ENCODE measurements around the gene DYNLT3.

DYNLT3 gene, protein sequence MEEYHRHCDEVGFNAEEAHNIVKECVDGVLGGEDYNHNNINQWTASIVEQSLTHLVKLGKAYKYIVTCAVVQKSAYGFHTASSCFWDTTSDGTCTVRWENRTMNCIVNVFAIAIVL

DNA sequence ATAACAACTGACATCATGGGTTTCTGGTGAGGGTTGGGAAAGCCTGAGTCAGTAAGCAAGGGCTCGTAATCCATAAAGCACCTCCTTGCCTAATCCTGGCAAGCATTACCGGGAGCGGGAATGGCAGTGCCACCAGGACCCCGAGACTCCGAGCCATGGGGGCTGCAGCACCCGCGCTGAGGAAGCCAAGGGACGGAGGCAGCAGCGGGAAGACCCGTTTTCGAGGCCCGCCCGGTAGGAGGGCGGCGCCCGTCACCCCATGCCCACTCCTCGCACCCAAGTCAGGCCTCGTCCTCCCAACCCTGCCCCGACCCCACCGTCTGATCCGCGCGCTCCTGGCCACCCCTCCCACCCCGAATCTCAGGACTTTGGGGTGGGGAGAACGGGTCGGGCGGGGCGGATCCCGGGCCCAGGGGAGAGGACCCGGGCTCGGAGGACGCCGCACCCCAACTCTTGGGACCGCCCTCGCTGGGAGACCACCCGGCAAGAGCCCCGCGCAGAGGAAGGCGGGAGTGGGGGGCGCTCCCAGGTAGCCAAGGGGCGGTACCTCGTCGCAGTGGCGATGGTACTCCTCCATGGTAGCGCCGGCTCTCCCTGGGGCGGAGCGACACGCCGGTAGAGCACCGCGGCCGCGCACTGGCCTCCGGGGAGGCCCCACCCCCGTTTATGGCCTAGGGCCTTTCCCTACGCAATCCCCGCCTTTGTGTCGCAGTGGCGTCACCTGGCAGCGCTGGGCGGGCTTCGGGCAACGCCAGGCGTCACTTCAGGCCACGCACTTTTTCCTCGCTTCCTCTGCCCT is at the start of gene DYNLT3:
DYNLT3 (minus strand) TSS at position 638 of the 799 bp plus-strand sequence; CDS start at position 577, 61 bp downstream.
- H3K79me2 ChIP-seq (ENCODE audit: control insufficient read depth, low read length), result no peaks in the 10 kb centered on the region
- H3K36me3 ChIP-seq (ENCODE audit: control insufficient read depth, low read length), result no peaks in the 10 kb centered on the region
- peak within 1 kb of the TSS; percentile 65 for H3K4me2 ChIP-seq (ENCODE audit: low read length)
- H3K9me2 ChIP-seq (replicated peaks; ENCODE audit: control insufficient read depth, low read length), result no peaks in the 10 kb centered on the region
- no peaks in the 10 kb centered on the region for H3K27me3 ChIP-seq (ENCODE audit: control insufficient read depth, low read length)
- H3K27ac ChIP-seq (ENCODE audit: low read depth, low read length), result no peak within 1 kb of the TSS
- H4K20me1 ChIP-seq (ENCODE audit: control insufficient read depth, insufficient read depth, low read depth, low read length), result no peaks in the 10 kb centered on the region
- H3F3A ChIP-seq (ENCODE audit: control insufficient read depth, insufficient read depth), result no peaks in the 10 kb centered on the region
- 0 out of 2 replicates have a peak, but pooled peaks cover 6% of the 10 kb centered on the region for H3K4me1 ChIP-seq (ENCODE audit: control insufficient read depth, low read length)
- H3K9me3 ChIP-seq (ENCODE audit: control insufficient read depth, insufficient read depth, low read length), result no peaks in the 10 kb centered on the region
- TF ChIP-seq, protein P1, sequence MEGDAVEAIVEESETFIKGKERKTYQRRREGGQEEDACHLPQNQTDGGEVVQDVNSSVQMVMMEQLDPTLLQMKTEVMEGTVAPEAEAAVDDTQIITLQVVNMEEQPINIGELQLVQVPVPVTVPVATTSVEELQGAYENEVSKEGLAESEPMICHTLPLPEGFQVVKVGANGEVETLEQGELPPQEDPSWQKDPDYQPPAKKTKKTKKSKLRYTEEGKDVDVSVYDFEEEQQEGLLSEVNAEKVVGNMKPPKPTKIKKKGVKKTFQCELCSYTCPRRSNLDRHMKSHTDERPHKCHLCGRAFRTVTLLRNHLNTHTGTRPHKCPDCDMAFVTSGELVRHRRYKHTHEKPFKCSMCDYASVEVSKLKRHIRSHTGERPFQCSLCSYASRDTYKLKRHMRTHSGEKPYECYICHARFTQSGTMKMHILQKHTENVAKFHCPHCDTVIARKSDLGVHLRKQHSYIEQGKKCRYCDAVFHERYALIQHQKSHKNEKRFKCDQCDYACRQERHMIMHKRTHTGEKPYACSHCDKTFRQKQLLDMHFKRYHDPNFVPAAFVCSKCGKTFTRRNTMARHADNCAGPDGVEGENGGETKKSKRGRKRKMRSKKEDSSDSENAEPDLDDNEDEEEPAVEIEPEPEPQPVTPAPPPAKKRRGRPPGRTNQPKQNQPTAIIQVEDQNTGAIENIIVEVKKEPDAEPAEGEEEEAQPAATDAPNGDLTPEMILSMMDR (IDR thresholded peaks at IDR 0.05; ENCODE audit: low read depth, low read length, poor library complexity, severe bottlenecking), result no peak
- no peak for TF ChIP-seq EZH2phosphoT487 (IDR thresholded peaks at IDR 0.05; ENCODE audit: borderline replicate concordance, low read length)
- H3K4me3 ChIP-seq (ENCODE audit: low read length), result peak within 1 kb of the TSS; percentile 72

DNA sequence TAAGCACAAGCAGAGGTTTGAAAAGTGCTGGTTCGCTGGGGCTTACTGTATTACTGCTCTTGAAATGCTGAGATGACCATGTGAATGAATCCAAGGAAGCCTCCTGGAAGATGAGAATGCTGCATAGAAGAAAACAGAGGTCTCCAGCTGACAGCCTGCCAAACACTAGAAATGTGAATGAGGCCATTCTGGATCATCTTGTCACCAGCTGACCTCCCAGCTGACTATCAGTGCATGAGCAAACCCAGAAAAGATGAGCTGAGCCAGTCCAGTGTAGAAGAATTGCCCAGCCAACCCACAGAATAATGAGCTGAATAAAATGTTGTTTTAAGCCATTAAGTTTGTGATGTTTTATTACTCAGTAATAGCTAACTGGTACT is 49.1 kb upstream of the DYNLT3 start:
- Histone ChIP-seq H4K20me1 (ENCODE audit: control insufficient read depth, insufficient read depth, low read depth, low read length) (no peaks in the 10 kb centered on the region), H3K79me2 (ENCODE audit: control insufficient read depth, low read length) (no peaks in the 10 kb centered on the region), H3K9me2 (replicated peaks; ENCODE audit: control insufficient read depth, low read length) (no peaks in the 10 kb centered on the region), H3K4me3 (ENCODE audit: low read length) (no peak overlapping the region), H3K9me3 (ENCODE audit: control insufficient read depth, insufficient read depth, low read length) (no peaks in the 10 kb centered on the region), H3K36me3 (ENCODE audit: control insufficient read depth, low read length) (no peaks in the 10 kb centered on the region), H3F3A (ENCODE audit: control insufficient read depth, insufficient read depth) (no peaks in the 10 kb centered on the region), H3K27me3 (ENCODE audit: control insufficient read depth, low read length) (no peaks in the 10 kb centered on the region), H3K4me2 (ENCODE audit: low read length) (no peak overlapping the region), H3K27ac (ENCODE audit: low read depth, low read length) (no peak overlapping the region), H3K4me1 (ENCODE audit: control insufficient read depth, low read length) (no peaks in the 10 kb centered on the region)
- no peak for TF ChIP-seq EZH2phosphoT487 (IDR thresholded peaks at IDR 0.05; ENCODE audit: borderline replicate concordance, low read length)
- TF ChIP-seq, protein P1 (IDR thresholded peaks at IDR 0.05; ENCODE audit: low read depth, low read length, poor library complexity, severe bottlenecking), result no peak

DNA sequence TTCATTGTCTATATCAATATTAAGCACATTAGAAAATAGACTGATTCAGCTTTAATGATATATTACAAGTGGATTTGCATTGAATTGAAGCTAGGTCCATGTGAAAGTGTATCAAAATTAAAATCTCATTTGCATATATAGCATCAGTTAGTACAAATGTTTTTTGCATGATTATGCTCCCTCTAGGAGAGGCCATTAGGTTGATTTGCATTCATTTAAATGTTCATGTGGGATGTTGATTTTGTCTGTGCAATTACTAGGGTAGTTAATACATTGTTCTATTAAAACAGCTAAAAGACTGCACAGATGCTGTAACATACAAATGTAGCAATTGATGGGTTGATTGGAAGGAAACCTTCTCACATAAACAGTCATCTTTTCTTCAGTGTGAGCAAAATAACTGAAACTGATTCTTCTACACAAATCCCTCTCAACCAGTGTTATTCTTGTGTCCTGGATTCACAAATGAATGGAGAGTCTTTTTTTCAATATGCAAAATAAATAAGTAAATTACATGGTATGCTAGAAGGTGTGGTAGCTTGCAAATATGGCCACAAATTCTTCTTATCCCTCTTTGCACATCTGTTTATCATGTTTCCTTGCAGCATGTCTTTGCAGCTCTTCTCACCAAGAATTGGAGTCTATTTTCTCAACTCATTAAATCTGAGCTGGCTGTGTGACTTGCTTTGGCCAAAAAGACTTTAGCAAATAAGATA is 48.6 kb upstream of the DYNLT3 start:
- Histone ChIP-seq H3K27me3 (ENCODE audit: control insufficient read depth, low read length) (no peaks in the 10 kb centered on the region), H3K79me2 (ENCODE audit: control insufficient read depth, low read length) (no peaks in the 10 kb centered on the region), H3K4me1 (ENCODE audit: control insufficient read depth, low read length) (no peaks in the 10 kb centered on the region), H3F3A (ENCODE audit: control insufficient read depth, insufficient read depth) (no peaks in the 10 kb centered on the region), H3K27ac (ENCODE audit: low read depth, low read length) (no peak overlapping the region), H3K9me2 (replicated peaks; ENCODE audit: control insufficient read depth, low read length) (no peaks in the 10 kb centered on the region), H3K4me3 (ENCODE audit: low read length) (no peak overlapping the region), H3K4me2 (ENCODE audit: low read length) (no peak overlapping the region), H4K20me1 (ENCODE audit: control insufficient read depth, insufficient read depth, low read depth, low read length) (no peaks in the 10 kb centered on the region), H3K9me3 (ENCODE audit: control insufficient read depth, insufficient read depth, low read length) (no peaks in the 10 kb centered on the region), H3K36me3 (ENCODE audit: control insufficient read depth, low read length) (no peaks in the 10 kb centered on the region)
- TF ChIP-seq, protein P1 (IDR thresholded peaks at IDR 0.05; ENCODE audit: low read depth, low read length, poor library complexity, severe bottlenecking), result no peak
- TF ChIP-seq EZH2phosphoT487 (IDR thresholded peaks at IDR 0.05; ENCODE audit: borderline replicate concordance, low read length), result no peak

Data from DOHH2 (cell line).